ENCODE data around the gene GALNTL6.

DNA sequence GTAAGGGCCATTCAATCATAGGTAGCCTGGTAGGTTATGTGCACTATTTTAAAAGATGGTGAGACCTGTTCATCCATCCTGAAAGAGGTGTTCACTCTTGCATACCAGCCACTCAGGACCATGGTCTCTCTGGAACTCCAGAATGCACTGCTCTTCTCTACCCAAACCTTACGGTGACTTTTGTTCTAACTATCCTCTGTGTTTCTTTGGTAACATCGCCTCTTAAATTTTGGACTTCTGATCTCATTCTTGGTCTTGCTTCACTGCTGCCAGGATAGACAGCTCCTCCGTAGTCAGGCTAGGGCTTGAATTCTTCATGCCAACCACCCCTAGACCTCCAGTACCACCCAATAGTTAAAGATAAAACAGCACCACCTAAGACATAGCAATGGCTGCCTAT lies 1009.1 kb downstream of the GALNTL6 start:
- TF ChIP-seq, protein P1, sequence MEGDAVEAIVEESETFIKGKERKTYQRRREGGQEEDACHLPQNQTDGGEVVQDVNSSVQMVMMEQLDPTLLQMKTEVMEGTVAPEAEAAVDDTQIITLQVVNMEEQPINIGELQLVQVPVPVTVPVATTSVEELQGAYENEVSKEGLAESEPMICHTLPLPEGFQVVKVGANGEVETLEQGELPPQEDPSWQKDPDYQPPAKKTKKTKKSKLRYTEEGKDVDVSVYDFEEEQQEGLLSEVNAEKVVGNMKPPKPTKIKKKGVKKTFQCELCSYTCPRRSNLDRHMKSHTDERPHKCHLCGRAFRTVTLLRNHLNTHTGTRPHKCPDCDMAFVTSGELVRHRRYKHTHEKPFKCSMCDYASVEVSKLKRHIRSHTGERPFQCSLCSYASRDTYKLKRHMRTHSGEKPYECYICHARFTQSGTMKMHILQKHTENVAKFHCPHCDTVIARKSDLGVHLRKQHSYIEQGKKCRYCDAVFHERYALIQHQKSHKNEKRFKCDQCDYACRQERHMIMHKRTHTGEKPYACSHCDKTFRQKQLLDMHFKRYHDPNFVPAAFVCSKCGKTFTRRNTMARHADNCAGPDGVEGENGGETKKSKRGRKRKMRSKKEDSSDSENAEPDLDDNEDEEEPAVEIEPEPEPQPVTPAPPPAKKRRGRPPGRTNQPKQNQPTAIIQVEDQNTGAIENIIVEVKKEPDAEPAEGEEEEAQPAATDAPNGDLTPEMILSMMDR (optimal IDR thresholded peaks at IDR 0.05 in 1 of 3, IDR thresholded peaks at IDR 0.05 in 1 of 3, conservative IDR thresholded peaks at IDR 0.05 in 1 of 3; ENCODE audit: extremely low read depth in 1 of 3, insufficient read depth in 2 of 3, low read length in 3 of 3): no peak
- TF ChIP-seq EZH2 (IDR thresholded peaks at IDR 0.05; ENCODE audit: low read length): no peak

All from keratinocyte (primary cell).